NCI-H460 (cell line): ENCODE measurements around the gene NBL1. TPM values are rescaled to one million over a fixed set of nuclear protein-coding genes. Genes with fewer than 3 reads are reported as not detected.

Experiments
- DNase-seq: peaks from one replicate; pipeline ENCODE4 v3.0.0-alpha.2; 2016; ENCODE audit warnings: low read depth; ENCODE audit errors: extremely low read depth
- total RNA-seq: library from RNA; depleted of rRNA; stranded (reverse); fragments of >200 nt; shearing (Covaris generic); gene quantifications from 2 replicates; pipeline ENCODE4 v1.2.3, GENCODE V29; 2014

Gene NBL1
- total RNA-seq, 1 experiment from 2014 or later: 13.9 TPM

DNA sequence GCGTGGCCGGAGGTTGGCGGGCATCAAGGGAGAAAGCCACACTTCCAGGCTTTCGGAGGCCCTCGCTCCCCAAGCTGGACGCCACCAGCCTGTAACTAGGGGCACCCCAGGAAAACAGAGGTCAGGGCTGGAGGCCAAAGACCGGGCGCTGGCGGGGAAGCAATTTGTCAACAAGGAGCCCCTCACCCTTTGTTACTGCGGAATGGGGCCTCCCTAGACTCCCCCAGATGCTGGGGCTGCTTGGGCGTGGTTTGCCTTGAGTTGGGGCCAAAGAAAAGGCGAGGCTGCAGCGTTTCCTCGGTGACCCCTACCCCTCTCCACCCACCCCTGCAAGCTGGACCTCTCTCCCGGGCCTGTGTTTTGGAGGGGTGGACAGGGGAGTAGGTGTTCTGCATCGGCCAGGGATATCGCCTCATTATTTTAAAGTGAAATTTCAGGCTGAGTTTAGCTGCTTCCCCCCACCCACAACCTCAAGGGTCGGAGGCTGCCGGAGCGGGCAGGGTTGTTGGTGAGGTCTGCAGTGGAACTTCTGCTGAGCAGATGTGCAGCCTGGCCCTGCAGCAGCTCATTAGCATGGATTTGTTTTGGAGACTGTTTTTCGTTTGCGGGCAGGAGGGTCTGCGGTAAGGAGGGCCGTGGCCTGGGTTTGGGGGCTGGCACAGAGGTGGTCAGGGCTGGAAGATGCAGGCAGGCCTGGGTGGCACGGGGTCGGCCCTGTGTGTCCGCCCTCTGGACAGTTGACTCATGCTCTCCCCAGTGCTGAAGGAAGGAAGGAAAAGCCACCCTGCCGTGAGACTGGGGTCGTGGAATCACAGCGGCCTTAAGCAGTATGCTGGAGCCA lies 1.5 kb downstream of the NBL1 start:
- no peak for DNase-seq

DNA sequence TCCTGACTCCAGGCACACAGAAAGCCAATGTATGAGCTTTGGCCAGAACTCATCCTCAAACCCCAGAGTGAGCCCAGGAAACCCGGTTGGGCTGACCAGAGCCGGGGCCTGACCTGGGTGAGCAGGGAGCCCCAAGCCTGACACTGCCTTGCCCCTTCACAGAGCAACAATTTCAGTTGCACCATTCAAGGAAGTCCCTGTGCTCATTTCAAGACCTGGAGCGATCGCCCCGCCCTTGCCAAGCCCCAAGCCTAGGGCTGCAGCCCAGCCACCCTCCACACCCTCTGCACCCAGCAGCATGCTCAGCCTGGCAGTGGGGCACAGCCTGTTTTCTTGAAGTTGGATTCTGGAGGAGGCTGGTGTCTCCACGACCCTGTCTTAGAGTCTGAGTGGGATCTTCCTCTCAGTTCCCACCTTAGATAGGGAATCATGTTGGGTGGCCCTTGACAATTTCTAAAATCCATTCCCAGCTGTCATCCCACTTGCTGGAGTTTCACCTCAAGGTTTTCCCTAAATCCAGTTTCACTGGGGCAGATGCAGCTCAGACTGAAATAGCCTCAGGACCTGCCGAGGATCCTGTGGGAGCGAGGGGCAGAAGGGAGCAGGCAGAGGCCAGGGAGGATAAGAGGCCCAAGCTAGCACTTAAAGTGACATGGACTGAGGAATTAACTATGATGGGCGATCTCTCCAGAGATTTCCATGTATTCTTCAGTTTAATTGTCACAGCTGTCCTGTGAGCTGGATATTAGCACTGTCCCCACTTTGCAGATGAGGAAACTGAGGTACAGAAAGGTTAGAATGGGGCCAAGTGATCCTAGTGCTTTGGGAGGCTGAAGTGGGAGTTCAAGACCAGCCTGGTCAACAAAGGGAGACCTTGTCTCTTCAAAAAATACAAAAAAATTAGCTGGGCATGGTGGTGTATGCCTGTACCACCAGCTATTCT lies 2.5 kb downstream of the NBL1 start:
- no peak for DNase-seq

DNA sequence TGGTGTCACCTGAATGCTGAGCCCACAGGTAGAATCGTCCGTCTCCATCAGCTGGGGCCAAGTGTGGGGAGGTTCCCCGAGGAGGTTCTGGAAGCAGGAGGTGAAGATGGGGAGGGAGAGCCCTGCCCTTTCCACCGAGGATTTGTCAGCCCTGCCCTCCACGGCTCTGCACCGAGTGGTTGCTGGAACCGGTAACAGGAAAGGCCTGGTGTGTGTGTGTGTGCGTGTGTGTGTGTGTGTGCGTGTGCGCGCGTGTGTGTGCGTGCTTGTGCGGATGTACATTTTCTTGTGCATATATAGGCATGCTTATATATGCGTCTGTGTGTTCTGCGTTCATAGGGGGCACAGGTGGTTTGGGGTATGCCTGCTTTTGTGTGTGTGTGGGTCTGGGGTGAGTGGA lies 3.5 kb downstream of the NBL1 start:
- DNase-seq: no peak

DNA sequence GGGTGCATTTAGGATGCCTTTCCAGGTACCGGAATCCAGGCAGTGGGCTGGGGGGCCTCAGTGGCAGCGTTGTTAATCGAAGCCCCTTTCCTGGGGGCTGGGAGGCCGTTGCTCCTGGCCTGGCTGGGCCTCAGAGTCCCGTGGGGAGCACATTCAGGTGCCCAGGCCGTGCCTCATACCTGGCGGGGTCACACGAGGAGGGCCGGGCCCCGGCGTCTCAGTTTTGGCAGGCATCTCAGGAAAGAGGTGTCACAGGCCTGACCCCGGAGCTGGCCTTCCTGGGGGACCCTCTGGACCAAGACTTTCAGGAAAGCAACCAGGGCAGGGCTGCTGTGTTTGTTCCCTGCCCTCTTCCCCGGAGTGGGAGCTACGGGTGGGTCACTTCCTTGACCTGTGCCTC lies 4.1 kb downstream of the NBL1 start:
- no peak for DNase-seq

DNA sequence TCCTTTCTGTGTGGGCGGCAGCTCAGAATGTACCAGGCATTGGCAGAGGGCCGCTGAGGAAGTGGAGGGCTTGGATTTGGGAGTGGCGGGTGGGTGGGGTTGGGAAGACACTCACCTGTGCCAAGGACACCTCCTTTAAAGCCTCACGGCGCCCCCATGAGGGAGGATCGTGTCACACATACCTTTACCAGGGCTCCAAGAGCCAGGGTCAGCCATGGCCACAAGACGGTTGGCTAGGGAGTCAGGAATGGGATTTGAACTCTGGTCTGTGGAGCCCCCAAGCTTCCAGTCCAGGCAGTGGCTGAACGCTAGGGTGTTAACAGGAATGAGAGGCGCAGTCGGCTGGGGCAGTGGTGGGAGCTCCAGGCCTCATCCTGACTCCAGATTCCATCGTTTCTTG lies 4.6 kb downstream of the NBL1 start:
- no peak for DNase-seq

DNA sequence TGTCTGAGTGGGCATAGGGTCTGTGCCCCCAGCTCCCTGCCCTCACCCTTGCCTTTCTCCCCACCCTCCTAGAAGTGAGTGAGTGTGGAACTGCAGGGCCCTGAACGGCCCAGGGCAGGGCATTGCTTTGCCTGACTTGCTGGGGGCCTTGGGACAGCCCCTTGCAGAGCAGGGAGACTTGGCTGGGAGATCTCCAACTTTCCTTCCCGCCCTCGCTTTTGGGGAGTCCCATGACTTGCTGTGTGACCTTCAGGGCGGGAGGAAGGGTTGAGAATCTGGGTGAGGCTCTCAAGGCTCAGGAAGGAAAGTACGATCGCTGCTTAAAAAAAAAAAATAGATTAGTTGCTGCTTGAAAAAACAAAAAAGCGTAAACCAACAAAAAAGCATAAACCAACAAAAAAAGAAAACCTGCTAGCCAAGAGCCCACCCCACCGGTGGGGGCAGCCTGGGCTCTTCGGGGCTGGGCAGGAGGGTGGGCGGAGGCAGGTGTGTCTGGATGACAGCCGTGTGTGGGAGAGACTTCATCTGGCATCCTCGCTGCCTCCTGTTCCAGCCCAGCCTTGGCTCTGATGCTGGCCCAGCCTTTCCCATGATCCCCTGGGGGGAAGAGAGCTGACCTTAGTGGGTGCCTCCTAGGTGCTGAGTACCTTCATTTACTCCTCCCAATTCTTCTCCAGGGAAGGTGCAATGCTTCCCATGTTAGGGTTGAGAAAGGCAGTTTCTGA lies 6.5 kb downstream of the NBL1 start:
- no peak for DNase-seq

DNA sequence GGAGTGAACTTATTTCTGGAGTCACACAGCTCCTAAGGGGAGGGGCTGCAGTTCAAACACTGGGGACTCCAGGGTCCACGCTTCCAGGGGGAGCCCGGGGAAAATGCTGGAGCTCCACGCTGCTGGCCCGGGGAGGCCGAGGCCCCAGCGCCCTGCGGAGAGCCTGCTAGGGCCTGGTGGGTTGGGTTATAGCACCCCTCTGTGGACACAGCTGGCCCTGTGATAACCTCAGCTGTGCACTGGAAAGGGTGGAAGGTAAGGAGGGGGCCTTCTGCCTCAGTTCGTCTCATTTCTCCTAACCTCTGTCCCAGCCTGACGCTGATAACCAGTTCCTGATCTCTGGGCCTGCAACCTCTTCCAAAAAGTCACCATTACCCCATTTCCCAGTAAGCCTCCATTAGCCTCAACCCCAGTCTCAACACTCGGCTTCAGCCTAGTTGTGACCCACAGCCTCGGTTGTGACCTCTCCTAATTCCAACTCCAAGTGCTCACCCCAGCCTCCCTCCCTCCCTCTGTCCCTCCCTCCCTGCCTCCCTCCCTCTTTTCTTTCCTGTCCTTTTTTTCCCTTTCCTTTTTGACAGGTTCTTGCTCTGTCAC lies 7.1 kb downstream of the NBL1 start:
- DNase-seq: peak; percentile 41

DNA sequence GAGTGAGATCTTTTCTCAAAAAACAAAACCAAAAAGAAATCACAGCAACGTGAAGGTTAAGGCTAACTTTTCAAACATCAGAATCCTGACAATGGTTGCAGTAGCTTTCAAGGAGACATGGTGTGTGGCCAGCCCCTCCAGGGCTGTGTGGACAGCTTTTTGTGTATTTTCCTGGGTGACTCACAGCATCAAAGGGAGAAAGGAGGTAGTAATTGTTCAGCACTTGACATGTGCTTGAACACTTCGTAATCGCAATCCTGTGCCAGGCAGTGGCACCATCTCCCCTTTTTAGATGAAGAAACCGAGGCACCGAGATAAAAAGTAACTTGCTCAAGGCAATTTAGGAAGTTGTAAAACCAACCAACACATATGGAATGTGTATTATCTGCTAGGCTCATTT lies 10.3 kb downstream of the NBL1 start:
- DNase-seq: no peak

DNA sequence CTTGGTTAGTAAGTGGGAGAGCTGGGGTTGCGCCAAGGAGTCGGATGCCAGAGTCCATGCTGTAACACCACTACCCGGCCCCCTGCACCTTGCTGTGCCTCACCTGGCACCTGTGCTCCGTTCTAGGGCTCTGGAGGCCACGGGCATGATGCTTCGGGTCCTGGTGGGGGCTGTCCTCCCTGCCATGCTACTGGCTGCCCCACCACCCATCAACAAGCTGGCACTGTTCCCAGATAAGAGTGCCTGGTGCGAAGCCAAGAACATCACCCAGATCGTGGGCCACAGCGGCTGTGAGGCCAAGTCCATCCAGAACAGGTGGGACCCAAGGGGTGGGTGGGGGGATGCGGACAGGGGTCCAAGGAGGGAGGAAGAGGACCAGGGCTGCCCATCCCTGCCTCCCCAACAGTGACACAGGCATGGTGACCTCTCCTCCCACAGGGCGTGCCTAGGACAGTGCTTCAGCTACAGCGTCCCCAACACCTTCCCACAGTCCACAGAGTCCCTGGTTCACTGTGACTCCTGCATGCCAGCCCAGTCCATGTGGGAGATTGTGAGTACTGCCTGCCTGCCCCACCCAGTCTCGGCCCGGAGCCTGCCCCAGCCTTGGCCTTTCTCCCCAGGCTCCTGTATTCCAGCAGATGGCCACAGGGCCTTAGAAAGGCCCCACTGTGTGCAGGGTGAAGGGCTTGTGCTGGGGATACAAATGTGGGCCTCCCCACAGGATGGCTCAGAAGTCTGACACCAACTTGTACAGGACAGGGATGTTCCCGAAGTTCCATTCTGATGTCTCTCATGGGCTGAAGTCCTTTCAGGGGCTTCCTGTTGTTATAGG lies 11.0 kb downstream of the NBL1 start:
- no peak for DNase-seq

DNA sequence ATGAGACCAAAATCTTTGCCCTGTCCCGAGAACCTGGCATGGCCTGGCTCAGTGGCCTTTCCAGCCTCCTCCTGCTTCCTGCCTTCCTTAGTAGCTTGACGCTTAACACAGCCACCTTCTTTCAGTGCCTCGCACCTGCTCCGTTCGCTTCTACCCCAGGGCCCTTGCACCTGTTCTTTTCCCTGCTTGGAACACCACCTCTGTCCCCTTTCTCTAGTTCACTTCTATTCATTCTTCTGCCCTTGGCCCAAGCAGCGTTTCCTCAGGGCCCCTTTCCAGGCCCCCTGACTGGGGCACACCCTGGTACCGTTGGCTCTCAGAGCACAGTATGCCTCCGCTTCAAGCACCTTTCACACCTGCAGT lies 11.6 kb downstream of the NBL1 start:
- no peak for DNase-seq

DNA sequence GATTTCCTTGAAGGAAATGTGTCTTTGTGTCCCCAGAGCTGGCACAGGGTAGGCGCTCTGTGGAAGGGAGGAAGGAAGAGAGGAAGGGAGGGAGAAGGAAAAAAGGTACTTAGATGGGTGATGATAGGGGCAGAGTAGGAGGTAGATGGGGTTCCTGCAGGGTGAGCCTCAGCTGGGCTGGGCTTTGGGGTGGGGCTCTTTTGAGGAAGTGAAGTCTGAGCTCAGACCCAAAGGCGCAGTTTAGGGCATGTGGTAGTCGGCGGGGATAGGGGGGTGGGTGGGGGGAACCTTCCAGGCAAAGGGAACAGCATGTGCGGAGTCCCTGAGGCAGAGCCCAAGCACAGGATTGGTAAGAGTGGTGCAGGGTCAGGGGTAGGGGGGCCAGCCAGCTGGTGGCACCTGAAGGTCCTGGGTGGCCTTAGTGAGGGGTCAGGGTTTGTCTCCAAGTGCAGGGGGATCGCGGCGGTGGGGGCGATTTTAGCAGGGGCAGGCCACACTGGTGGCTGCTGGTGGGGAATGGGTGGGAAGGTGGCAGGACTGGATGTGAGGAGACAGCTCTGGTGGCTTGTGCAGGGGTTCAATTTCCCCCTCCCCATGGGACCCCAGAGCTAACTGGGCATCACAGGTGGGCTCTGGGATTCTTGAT lies 12.1 kb downstream of the NBL1 start:
- DNase-seq: no peak

DNA sequence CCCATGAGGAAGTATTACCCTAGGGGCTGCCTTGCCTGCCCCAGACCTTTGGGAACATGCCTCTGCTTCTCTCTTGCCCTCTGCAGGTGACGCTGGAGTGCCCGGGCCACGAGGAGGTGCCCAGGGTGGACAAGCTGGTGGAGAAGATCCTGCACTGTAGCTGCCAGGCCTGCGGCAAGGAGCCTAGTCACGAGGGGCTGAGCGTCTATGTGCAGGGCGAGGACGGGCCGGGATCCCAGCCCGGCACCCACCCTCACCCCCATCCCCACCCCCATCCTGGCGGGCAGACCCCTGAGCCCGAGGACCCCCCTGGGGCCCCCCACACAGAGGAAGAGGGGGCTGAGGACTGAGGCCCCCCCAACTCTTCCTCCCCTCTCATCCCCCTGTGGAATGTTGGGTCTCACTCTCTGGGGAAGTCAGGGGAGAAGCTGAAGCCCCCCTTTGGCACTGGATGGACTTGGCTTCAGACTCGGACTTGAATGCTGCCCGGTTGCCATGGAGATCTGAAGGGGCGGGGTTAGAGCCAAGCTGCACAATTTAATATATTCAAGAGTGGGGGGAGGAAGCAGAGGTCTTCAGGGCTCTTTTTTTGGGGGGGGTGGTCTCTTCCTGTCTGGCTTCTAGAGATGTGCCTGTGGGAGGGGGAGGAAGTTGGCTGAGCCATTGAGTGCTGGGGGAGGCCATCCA lies 12.8 kb downstream of the NBL1 start:
- DNase-seq: no peak

DNA sequence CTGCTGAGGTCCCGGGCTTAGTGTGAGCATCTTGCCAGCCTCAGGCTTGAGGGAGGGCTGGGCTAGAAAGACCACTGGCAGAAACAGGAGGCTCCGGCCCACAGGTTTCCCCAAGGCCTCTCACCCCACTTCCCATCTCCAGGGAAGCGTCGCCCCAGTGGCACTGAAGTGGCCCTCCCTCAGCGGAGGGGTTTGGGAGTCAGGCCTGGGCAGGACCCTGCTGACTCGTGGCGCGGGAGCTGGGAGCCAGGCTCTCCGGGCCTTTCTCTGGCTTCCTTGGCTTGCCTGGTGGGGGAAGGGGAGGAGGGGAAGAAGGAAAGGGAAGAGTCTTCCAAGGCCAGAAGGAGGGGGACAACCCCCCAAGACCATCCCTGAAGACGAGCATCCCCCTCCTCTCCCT lies 13.4 kb downstream of the NBL1 start:
- DNase-seq: no peak

DNA sequence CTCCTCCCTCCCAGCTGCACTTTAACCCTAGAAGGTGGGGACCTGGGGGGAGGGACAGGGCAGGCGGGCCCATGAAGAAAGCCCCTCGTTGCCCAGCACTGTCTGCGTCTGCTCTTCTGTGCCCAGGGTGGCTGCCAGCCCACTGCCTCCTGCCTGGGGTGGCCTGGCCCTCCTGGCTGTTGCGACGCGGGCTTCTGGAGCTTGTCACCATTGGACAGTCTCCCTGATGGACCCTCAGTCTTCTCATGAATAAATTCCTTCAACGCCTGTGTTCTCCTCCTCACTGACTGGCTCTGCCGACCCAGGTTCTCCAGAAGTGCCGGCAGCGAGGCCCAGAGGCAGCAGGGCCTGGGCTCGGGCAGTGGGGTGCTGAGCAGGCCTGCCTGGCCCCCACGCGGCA lies 14.1 kb downstream of the NBL1 start:
- DNase-seq: no peak

DNA sequence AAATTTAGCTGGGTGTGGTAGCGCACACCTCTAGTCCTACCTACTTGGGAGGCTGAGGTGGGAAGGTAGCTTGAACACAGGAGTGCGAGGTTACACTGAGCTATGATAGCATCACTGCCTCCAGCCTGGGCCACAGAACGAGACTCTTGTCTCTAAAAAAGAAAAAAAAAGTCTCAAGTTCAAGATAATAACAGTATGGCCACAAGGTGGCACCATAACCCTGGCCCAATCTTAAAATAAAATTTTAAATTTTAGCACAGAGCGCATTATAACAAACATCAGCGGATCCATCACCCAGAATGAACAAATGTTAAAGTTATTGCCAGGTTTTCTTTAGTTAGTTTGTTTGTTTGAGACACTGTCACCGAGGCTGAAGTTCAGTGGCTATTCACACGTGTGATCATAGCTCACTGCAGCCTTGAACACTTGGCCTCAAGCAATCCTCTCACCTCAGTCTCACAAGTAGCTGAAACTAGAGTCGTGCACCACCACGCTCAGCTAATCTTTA lies 17.7 kb downstream of the NBL1 start:
- no peak for DNase-seq

DNA sequence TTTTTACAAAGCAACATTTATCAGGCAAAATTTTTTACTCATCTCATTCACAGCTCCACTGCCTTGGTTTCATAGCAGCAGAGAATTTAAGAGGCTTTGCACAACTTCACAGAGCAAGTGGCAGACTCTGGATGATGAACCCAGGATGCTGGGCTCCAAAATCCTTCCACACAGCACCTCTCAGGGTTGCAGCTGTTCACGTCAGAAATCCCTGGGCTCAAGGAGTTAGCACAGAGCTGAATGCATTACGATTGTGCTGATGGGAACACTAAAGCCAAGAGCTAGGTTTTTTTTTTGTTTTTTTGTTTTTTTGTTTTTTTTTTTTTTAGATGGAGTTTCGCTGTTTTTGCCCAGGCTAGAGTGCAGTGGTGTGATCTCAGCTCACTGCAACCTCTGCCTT lies 18.2 kb downstream of the NBL1 start:
- DNase-seq: no peak

DNA sequence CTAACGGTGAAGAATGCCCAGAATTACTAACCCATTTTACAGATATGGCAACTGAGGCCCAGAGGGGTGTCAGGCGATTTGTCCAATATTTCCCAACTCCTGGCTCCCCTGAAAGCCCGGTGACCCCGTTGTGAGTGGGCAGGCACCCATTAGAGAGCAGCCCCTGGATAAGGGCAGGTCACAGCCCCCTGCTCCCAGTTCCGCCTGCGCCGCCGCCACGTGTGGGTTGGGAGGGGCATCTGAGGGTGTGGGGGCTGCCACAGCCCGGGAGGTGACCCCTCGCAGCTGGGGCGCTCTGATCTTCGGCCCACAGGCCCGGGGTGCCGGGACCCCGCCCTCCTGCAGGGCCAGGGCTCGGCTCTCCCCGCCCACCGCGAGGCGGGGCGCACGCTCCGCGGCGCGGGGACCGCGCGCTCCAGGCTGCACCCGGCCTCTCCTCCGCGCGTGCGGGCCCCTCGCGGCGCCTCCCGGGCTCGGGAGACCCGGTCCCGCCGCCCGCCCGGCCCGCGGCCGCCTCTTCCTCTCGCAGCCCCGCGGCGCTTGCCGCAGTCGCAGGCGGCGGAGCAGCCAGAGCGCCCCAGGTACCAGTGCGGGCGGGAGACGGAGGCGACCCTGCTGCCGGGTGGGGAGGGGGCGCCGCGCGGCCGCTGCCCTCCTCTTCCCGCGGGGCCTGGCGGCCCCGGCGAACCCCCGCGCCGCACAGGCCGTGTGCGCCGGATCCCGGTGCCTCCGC lies 20.5 kb downstream of the NBL1 start, which contains the start of gene HTR6:
TSS of gene HTR6 (plus strand) at position 423 of the 733 bp plus-strand sequence. CDS start 879 bp downstream, outside the sequence.
- DNase-seq: no peak

DNA sequence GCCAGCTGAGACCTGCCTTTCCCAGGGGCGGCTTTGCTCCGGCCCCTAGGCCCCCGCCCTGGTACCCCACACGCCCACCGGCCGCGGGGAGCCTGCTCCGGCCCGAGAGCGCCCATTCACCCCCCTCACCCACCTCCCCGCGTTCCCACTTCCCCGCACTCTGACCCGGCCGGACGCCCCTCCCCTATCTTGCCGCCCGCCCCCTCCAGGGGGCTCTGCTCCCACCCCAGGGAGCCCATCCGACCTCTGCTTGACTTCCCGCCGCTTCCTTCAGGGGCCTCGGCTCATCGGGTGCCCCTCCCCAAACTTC lies 21.0 kb downstream of the NBL1 start:
- no peak for DNase-seq
